Measurements from ENCODE around the gene FIGN. TPM values are rescaled to one million over a fixed set of nuclear protein-coding genes. Genes with fewer than 3 reads are reported as not detected.

Gene FIGN
- total and polyA plus RNA-seq, 2 donors (not counting 1 experiment from before 2014, with no cell fraction given): 1.5 to 1.6 TPM

GRCh38 chr2:163697846-163698637 is 37.8 kb downstream of the FIGN start:
- no peak overlapping the region for H3K27ac ChIP-seq (ENCODE audit: insufficient read depth, low read length)
- H3K9me3 ChIP-seq (ENCODE audit: control insufficient read depth, insufficient read depth, low read depth, low read length): no peaks in the 10 kb centered on the region
- no peak for TF ChIP-seq EZH2 (IDR thresholded peaks at IDR 0.05; ENCODE audit: low read length, missing control alignments)
- no peak for TF ChIP-seq CTCF (conservative IDR thresholded peaks at IDR 0.05 in 1 of 2, IDR thresholded peaks at IDR 0.05 in 1 of 2; ENCODE audit: low read depth in 1 of 2, low read length in 2 of 2)
- no peak overlapping the region for H2AFZ ChIP-seq (ENCODE audit: low read length)
- no peak overlapping the region for H3K4me2 ChIP-seq (ENCODE audit: extremely low read depth, insufficient read depth, low read length)
- no peaks in the 10 kb centered on the region for H3K36me3 ChIP-seq (ENCODE audit: control insufficient read depth, insufficient read depth, low read length)
- no peak overlapping the region for H3K4me3 ChIP-seq (replicated peaks in 1 of 4; ENCODE audit: control extremely low read depth in 1 of 4, insufficient read depth in 1 of 4, low read depth in 3 of 4, low read length in 4 of 4)
- no peaks in the 10 kb centered on the region for H3K27me3 ChIP-seq (ENCODE audit: control insufficient read depth, insufficient read depth, low read length)
- no peaks in the 10 kb centered on the region for H3K79me2 ChIP-seq (ENCODE audit: control insufficient read depth, insufficient read depth, low read length)
- no peaks in the 10 kb centered on the region for H4K20me1 ChIP-seq (ENCODE audit: control insufficient read depth, extremely low read depth, insufficient read depth, low read length)
- H3K9ac ChIP-seq (ENCODE audit: insufficient read depth, low read length): no peak overlapping the region
- no peak for DNase-seq (ENCODE audit: low read depth in 2 of 2)
- peaks cover 1% of the 10 kb centered on the region for H3K4me1 ChIP-seq (ENCODE audit: control insufficient read depth, extremely low read depth, insufficient read depth, low read length)

- Histone ChIP-seq H3K9ac (ENCODE audit: insufficient read depth, low read length) (no peak overlapping the region), H3K27me3 (ENCODE audit: control insufficient read depth, insufficient read depth, low read length) (no peaks in the 10 kb centered on the region), H4K20me1 (ENCODE audit: control insufficient read depth, extremely low read depth, insufficient read depth, low read length) (no peaks in the 10 kb centered on the region), H3K4me1 (ENCODE audit: control insufficient read depth, extremely low read depth, insufficient read depth, low read length) (peaks cover 2% of the 10 kb centered on the region), H3K4me3 (replicated peaks in 1 of 4; ENCODE audit: control extremely low read depth in 1 of 4, insufficient read depth in 1 of 4, low read depth in 3 of 4, low read length in 4 of 4) (no peak overlapping the region), H3K9me3 (ENCODE audit: control insufficient read depth, insufficient read depth, low read depth, low read length) (no peaks in the 10 kb centered on the region), H3K79me2 (ENCODE audit: control insufficient read depth, insufficient read depth, low read length) (no peaks in the 10 kb centered on the region), H3K27ac (ENCODE audit: insufficient read depth, low read length) (no peak overlapping the region), H3K36me3 (ENCODE audit: control insufficient read depth, insufficient read depth, low read length) (no peaks in the 10 kb centered on the region), H2AFZ (ENCODE audit: low read length) (no peak overlapping the region), H3K4me2 (ENCODE audit: extremely low read depth, insufficient read depth, low read length) (no peak overlapping the region)
- TF ChIP-seq CTCF (conservative IDR thresholded peaks at IDR 0.05 in 1 of 2, IDR thresholded peaks at IDR 0.05 in 1 of 2; ENCODE audit: low read depth in 1 of 2, low read length in 2 of 2): no peak
- DNase-seq (ENCODE audit: low read depth in 2 of 2): no peak
Measured at GRCh38 chr2:163697429-163697828, 38.4 kb downstream of the FIGN start.

- no peak overlapping the region for H3K4me2 ChIP-seq (ENCODE audit: extremely low read depth, insufficient read depth, low read length)
- H3K79me2 ChIP-seq (ENCODE audit: control insufficient read depth, insufficient read depth, low read length): no peaks in the 10 kb centered on the region
Measured at GRCh38 chr2:163693484-163693883, 42.3 kb downstream of the FIGN start.

More at GRCh38 chr2:163693484-163693883, 42.3 kb downstream of the FIGN start:
- H4K20me1 ChIP-seq (ENCODE audit: control insufficient read depth, extremely low read depth, insufficient read depth, low read length): no peaks in the 10 kb centered on the region
- no peak overlapping the region for H3K9ac ChIP-seq (ENCODE audit: insufficient read depth, low read length)
- no peak for DNase-seq (ENCODE audit: low read depth in 2 of 2)
- H3K4me3 ChIP-seq (replicated peaks in 1 of 4; ENCODE audit: control extremely low read depth in 1 of 4, insufficient read depth in 1 of 4, low read depth in 3 of 4, low read length in 4 of 4): no peak overlapping the region
- H3K9me3 ChIP-seq (ENCODE audit: control insufficient read depth, insufficient read depth, low read depth, low read length): no peaks in the 10 kb centered on the region
- H3K4me1 ChIP-seq (ENCODE audit: control insufficient read depth, extremely low read depth, insufficient read depth, low read length): peaks cover 2% of the 10 kb centered on the region
- no peaks in the 10 kb centered on the region for H3K36me3 ChIP-seq (ENCODE audit: control insufficient read depth, insufficient read depth, low read length)
- no peaks in the 10 kb centered on the region for H3K27me3 ChIP-seq (ENCODE audit: control insufficient read depth, insufficient read depth, low read length)
- H2AFZ ChIP-seq (ENCODE audit: low read length): no peak overlapping the region
- H3K27ac ChIP-seq (ENCODE audit: insufficient read depth, low read length): no peak overlapping the region
- TF ChIP-seq EZH2 (IDR thresholded peaks at IDR 0.05; ENCODE audit: low read length, missing control alignments) (no peak), CTCF (conservative IDR thresholded peaks at IDR 0.05 in 1 of 2, IDR thresholded peaks at IDR 0.05 in 1 of 2; ENCODE audit: low read depth in 1 of 2, low read length in 2 of 2) (no peak)

Data from fibroblast of lung (primary cell).